Thymus (tissue), 11 donors: ENCODE measurements around the gene NTM. TPM values are rescaled to one million over a fixed set of nuclear protein-coding genes. Genes with fewer than 3 reads are reported as not detected.

Source experiments
- DNase-seq, 9 donors: peaks; one replicate each; pipeline ENCODE4 v3.0.0-alpha.2; 2013; ENCODE audit warnings: low spot score in 9 of 9, low read depth in 6 of 9, missing footprints in 1 of 9
- H3K27ac ChIP-seq, 2 donors: one replicate each; pipeline ENCODE4 v1.5.1; 2013; ENCODE audit warnings: control low read depth in 1 of 2, low read depth in 1 of 2, low read length in 1 of 2, mild to moderate bottlenecking in 1 of 2, moderate library complexity in 1 of 2
- H3K27me3 ChIP-seq, 2 donors: one replicate each; pipeline ENCODE4 v1.5.1; 2013; ENCODE audit warnings: low read length in 1 of 2; ENCODE audit not compliant: control insufficient read depth in 2 of 2, insufficient read depth in 1 of 2
- H3K36me3 ChIP-seq, 2 donors: one replicate each; pipeline ENCODE4 v1.5.1; 2013; ENCODE audit warnings: low read length in 1 of 2, mild to moderate bottlenecking in 1 of 2, moderate library complexity in 1 of 2; ENCODE audit not compliant: control insufficient read depth in 2 of 2, insufficient read depth in 2 of 2
- H3K4me1 ChIP-seq, 2 donors: one replicate each; pipeline ENCODE4 v1.5.1; 2013; ENCODE audit warnings: low read length in 2 of 2; ENCODE audit not compliant: control insufficient read depth in 2 of 2, insufficient read depth in 2 of 2
- H3K4me3 ChIP-seq, 2 donors: one replicate each; pipeline ENCODE4 v1.5.1; 2013; ENCODE audit warnings: low read length in 2 of 2, control low read depth in 1 of 2, mild to moderate bottlenecking in 1 of 2
- H3K9me3 ChIP-seq, 2 donors: one replicate each; pipeline ENCODE4 v1.5.1; 2013; ENCODE audit warnings: low read length in 1 of 2, mild to moderate bottlenecking in 1 of 2; ENCODE audit not compliant: control insufficient read depth in 2 of 2, insufficient read depth in 1 of 2
- WGBS: extraction: QIAGEN DNeasy Blood & Tissue Kit; methylation state at CpG from one replicate; pipeline ENCODE4 v1.1.7; 2013; 5-methylcytosine and 5-hydroxymethylcytosine counted together
- polyA plus RNA-seq: library from polyadenylated mRNA; stranded (reverse); fragments of 200-250 nt; gene quantifications from one replicate; pipeline ENCODE4 v1.2.3, GENCODE V29; 2013
- total RNA-seq: library from RNA; stranded (reverse); fragments of 120-200 nt; gene quantifications from one replicate; pipeline ENCODE4 v1.2.4, GENCODE V29; 2013
- donor health status: healthy.

The NTM gene
- total and polyA plus RNA-seq, 2 donors, result 0.18 to 0.47 TPM

DNA sequence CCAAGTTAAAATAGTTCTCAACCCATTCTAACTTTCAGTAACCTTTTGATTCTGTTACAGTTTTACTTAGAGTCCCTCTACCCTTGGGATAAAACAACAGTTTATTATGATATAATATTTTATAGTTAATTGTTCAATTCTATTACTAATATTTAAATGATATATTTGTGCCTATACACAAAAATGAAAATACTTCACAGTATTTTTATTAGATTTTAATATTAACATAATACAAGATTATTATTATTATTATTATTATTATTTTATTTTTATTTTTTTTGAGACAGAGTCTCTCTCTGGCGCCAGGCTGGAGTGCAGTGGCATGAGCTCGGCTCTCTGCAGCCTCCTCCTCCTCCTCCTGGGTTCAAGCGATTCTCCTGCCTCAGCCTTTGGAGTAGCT is 416.7 kb downstream of the NTM start:
- Histone ChIP-seq H3K27me3 (no peaks in the 10 kb centered on the region), H3K4me3 (no peak overlapping the region), H3K36me3 (no peaks in the 10 kb centered on the region), H3K9me3 (no peaks in the 10 kb centered on the region), H3K4me1 (no peaks in the 10 kb centered on the region), H3K27ac (no peak overlapping the region)
- 66% methylated on average over 3 of the region's 3 CpGs for WGBS
- no peak for DNase-seq

DNA sequence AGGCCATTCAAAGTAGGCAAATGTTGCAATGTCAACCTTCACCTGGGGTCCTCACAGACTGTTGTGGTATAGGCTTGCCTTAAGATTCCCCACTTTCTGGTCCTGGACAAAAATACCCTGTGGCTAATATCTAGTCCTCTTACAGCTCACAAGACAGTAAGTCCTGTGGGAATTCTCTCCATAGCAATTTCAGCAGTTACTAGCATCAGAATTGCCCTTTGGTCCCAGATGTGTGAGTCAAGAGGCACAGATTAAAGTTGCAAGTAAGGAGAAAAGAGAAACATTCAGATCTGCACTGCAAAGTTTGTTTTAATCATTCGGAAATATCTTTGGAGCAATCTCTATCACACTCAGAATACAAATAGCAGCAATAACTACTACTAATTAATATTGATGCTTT is 420.2 kb downstream of the NTM start:
- Histone ChIP-seq H3K27me3 (no peaks in the 10 kb centered on the region), H3K36me3 (no peaks in the 10 kb centered on the region), H3K4me1 (no peaks in the 10 kb centered on the region), H3K27ac (no peak overlapping the region), H3K4me3 (no peak overlapping the region), H3K9me3 (no peaks in the 10 kb centered on the region)
- 96% methylated on average over 1 of the region's 1 CpG for WGBS
- no peak for DNase-seq

DNA sequence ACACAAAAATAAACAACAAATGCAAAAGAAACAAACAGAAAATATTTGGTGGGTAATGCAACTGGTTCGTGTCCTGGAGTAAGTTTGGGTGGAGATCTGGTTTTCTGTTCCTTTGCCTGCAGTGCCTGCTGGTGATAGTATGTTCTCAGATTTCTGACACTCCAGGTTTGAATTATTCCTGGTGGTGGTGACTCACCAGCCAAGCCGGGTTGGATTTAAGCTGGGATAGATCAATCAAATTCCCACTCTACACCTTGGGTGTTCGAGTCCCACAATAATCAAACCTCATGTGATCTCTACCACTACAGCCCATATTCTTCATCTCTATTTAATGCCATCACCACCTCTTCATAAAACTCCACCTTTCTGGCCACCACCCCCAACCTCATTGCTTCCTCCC is 421.8 kb downstream of the NTM start:
- DNase-seq, result no peak
- no peaks in the 10 kb centered on the region for H3K9me3 ChIP-seq
- H3K27me3 ChIP-seq, result no peaks in the 10 kb centered on the region
- no peak overlapping the region for H3K4me3 ChIP-seq
- H3K4me1 ChIP-seq, result no peaks in the 10 kb centered on the region
- WGBS, result 91% methylated on average over 3 of the region's 3 CpGs
- H3K27ac ChIP-seq, result no peak overlapping the region
- no peaks in the 10 kb centered on the region for H3K36me3 ChIP-seq

DNA sequence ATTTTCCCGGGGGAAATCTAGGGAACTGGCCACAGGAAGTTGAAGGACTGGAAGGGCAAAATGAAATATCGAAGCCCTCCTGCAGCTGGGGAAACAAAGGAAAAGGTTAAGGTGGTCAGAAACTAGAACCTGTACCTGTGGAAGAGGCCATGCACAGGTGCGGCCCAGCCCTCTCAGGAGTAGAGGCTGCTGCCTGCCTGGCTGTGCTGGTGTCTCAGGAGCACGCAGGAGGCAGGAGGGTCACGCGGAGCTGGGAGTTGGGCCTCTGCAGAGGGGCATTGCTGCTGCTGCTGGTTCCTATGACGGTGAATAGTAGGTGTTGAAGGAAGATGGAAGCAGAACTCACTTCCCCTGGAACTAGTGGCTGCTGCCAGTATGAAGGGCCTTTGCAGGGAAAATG is 425.7 kb downstream of the NTM start:
- WGBS, result 81% methylated on average over 7 of the region's 7 CpGs
- Histone ChIP-seq H3K36me3 (no peaks in the 10 kb centered on the region), H3K27me3 (no peaks in the 10 kb centered on the region), H3K9me3 (no peaks in the 10 kb centered on the region), H3K4me3 (no peak overlapping the region), H3K27ac (no peak overlapping the region), H3K4me1 (no peaks in the 10 kb centered on the region)
- DNase-seq, result no peak

DNA sequence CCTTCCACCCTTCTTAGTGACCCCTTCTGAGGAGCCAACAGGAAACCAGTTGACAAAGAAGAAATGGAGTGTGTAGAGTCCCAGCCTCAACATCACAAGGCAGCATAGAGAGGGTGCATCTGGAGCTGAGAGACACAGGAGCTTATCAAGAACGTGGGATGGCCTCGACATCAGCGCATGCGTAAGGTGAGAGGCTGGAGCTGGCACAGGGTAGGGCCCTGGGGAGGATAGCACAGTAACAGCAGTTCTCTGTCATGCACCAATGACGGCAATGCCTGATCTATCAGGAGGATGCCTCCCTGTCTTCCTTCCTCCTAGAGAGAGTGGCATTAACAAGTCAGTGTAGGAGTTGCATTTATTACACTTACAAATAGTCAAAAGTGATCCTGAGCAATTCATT is 426.1 kb downstream of the NTM start:
- no peak for DNase-seq
- WGBS, result 85% methylated on average over 5 of the region's 5 CpGs
- no peaks in the 10 kb centered on the region for H3K27me3 ChIP-seq
- H3K36me3 ChIP-seq, result no peaks in the 10 kb centered on the region
- H3K4me3 ChIP-seq, result no peak overlapping the region
- no peaks in the 10 kb centered on the region for H3K4me1 ChIP-seq
- no peaks in the 10 kb centered on the region for H3K9me3 ChIP-seq
- H3K27ac ChIP-seq, result no peak overlapping the region

DNA sequence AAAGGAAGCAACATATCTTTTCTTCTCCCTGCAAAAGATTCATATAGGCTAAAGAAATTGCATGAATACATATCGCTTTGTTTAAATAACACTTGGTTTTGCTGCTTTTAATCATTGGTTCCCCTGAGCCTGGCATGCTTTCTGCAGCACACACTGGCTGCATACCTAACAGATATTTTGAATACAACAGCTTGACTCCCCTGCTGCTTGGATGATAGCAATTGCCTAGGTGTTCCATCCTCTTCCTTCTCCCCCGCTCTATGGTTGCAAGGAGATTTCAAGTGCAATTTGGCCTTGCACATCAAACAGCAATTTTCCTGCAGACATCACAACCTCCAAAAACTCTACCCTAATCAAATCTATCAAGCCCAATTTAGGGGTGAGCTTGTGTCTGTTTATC is 430.0 kb downstream of the NTM start:
- H3K9me3 ChIP-seq, result no peaks in the 10 kb centered on the region
- H3K27me3 ChIP-seq, result no peaks in the 10 kb centered on the region
- H3K27ac ChIP-seq, result no peak overlapping the region
- no peak for DNase-seq
- no peaks in the 10 kb centered on the region for H3K4me1 ChIP-seq
- WGBS, result 92% methylated on average over 2 of the region's 2 CpGs
- H3K4me3 ChIP-seq, result no peak overlapping the region
- no peaks in the 10 kb centered on the region for H3K36me3 ChIP-seq

DNA sequence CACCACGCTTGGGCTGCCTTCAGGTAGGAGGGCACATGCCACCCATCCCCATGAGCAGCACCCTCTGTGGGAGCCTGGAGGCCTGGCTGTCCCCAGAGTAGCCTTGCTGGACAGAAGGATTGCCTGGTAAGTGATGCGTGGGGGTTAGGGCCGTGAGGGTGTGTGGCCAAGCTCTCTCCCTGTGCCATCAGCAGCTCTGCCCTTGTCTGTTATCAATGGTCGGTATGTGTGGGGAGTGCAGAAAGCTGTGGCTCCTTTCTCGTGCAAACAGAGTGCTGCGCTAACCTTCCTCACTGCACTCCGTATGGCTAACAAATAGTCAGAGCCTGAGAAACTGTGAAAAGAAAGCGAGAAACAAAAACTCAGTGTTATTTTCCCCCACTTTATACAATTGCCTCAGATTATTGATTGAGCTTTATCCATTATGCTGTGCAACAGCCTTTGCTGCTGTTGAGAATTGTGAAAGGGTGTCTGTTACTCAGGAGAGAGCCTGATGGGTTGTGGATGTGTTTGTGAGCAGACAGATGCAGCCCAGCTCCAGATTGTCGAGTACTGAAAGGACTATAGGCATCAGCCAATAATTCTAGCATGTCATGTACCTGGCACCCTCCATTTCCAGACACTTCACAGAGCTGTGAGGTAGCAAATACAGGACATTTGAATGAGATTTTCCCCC is 432.2 kb downstream of the NTM start:
- Histone ChIP-seq H3K27ac (no peak overlapping the region), H3K27me3 (no peaks in the 10 kb centered on the region), H3K4me3 (no peak overlapping the region), H3K9me3 (no peaks in the 10 kb centered on the region), H3K4me1 (no peaks in the 10 kb centered on the region), H3K36me3 (no peaks in the 10 kb centered on the region)
- 92% methylated on average over 9 of the region's 9 CpGs for WGBS
- no peak for DNase-seq

DNA sequence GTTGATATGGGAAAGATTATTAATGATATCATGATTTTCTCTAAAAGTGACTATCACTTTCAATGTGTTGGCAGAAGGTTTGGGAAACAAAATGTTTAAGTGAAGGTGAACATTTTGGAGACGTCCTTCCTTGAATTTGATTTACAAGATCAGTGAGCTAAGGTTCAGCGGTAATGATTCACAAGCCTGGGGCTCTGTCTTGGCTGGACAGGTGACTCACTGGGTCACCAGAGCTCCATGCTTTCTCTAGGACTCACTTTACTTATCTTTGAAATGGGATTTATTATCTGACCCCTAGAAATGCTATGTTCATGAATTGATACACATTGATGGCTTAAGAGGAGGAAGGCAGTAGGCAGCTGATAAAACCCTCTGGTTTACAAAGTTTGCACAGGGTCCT is 437.5 kb downstream of the NTM start:
- no peaks in the 10 kb centered on the region for H3K4me1 ChIP-seq
- no peak overlapping the region for H3K27ac ChIP-seq
- H3K9me3 ChIP-seq, result no peaks in the 10 kb centered on the region
- peaks cover 0 to 2% of the 10 kb centered on the region in 2 donors for H3K27me3 ChIP-seq
- no peak for DNase-seq
- H3K4me3 ChIP-seq, result no peak overlapping the region
- WGBS, result 90% methylated on average over 2 of the region's 2 CpGs
- no peaks in the 10 kb centered on the region for H3K36me3 ChIP-seq

DNA sequence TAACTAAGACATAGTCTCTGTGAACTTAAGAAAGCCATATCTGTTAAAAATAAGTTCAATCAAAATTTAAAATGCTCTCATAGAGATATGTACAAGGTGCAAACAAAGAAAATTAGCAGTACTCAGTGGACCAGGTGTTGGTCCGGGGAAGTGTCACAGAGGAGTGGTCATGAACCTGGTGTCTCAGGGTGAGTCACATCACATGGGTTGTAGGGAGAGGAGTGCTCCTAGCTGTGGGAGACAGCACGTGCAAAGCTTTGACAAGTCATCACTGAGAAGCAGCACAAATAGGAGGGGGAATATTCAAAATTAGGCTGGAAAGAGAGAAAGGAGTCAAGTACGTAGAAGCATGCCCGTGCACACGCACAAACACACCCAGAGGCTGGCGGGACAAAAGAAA is 438.1 kb downstream of the NTM start:
- no peaks in the 10 kb centered on the region for H3K4me1 ChIP-seq
- no peak overlapping the region for H3K4me3 ChIP-seq
- no peaks in the 10 kb centered on the region for H3K36me3 ChIP-seq
- no peak for DNase-seq
- no peak overlapping the region for H3K27ac ChIP-seq
- WGBS, result 91% methylated on average over 6 of the region's 6 CpGs
- H3K9me3 ChIP-seq, result no peaks in the 10 kb centered on the region
- H3K27me3 ChIP-seq, result peaks cover 0 to 2% of the 10 kb centered on the region in 2 donors
